K562 (cell line): Measurements from ENCODE around the gene LCLAT1. TPM values are rescaled to one million over a fixed set of nuclear protein-coding genes. Genes with fewer than 3 reads are reported as not detected.

ENCODE experiments used
- CCAR2 ChIP-seq: fragments of 200-400 bp; formaldehyde crosslinking; IDR thresholded peaks from 2 replicates; pipeline ENCODE4 v1.6.1; 2017; ENCODE audit warnings: mild to moderate bottlenecking, low read depth, low read length
- CTCF ChIP-seq, 3 experiments: IDR thresholded peaks in 2 of 3; conservative IDR thresholded peaks in 1 of 3; 2 replicates each; pipeline ENCODE4 v1.5.1; 2011 to 2012; ENCODE audit warnings: low read length in 3 of 3, mild to moderate bottlenecking in 3 of 3, control low read depth in 2 of 3, improper control_type of control experiment in 1 of 3, inconsistent platforms in 1 of 3, low read depth in 1 of 3, mixed read lengths in 1 of 3, moderate library complexity in 1 of 3; ENCODE audit not compliant: insufficient read depth in 2 of 3
- DNMT1 ChIP-seq: fragments of 450-650 bp; IDR thresholded peaks from 2 replicates; pipeline ENCODE4 v1.6.1; 2016; ENCODE audit warnings: antibody characterized with exemption, mild to moderate bottlenecking
- EGR1 ChIP-seq: fragments of 450-650 bp; conservative IDR thresholded peaks from 2 replicates; pipeline ENCODE4 v1.6.1; 2017; ENCODE audit warnings: mild to moderate bottlenecking
- GTF2B ChIP-seq: IDR thresholded peaks from 2 replicates; pipeline ENCODE4 v1.6.1; 2011; ENCODE audit not compliant: insufficient read length; ENCODE audit errors: extremely low read depth
- HEY1 ChIP-seq: fragments of 250-450 bp; sonication (Bioruptor Pico); IDR thresholded peaks from 2 replicates; pipeline ENCODE4 v1.5.0; 2020; ENCODE audit warnings: mild to moderate bottlenecking, moderate library complexity, borderline replicate concordance
- KLF16 ChIP-seq: IDR thresholded peaks from 2 replicates; pipeline ENCODE4 v1.6.1; 2016; ENCODE audit warnings: antibody characterized with exemption
- MECOM ChIP-seq: fragments of 250-450 bp; sonication (Bioruptor Pico); IDR thresholded peaks from 2 replicates; pipeline ENCODE4 v1.8.0; 2022; ENCODE audit warnings: inconsistent platforms
- MEF2D ChIP-seq: conservative IDR thresholded peaks from 2 replicates; pipeline ENCODE4 v1.6.1; 2016; ENCODE audit warnings: low read depth, missing genetic modification characterization, missing compliant biosample characterization
- PCBP1 ChIP-seq: fragments of 200-400 bp; formaldehyde crosslinking; IDR thresholded peaks from 2 replicates; pipeline ENCODE4 v1.6.1; 2018; ENCODE audit warnings: mild to moderate bottlenecking, low read depth, low read length; ENCODE audit not compliant: poor library complexity, severe bottlenecking
- SMAD2 ChIP-seq: fragments of 150-350 bp; IDR thresholded peaks from 2 replicates; pipeline ENCODE4 v1.6.1; 2014; ENCODE audit warnings: low read depth, mild to moderate bottlenecking, low read length
- SMARCA5 ChIP-seq: fragments of 450-650 bp; IDR thresholded peaks from 2 replicates; pipeline ENCODE4 v1.6.1; 2016
- SNRNP70 ChIP-seq: fragments of 200-400 bp; formaldehyde crosslinking; optimal IDR thresholded peaks from 2 replicates; pipeline ENCODE3; 2017; ENCODE audit warnings: low read depth, low read length
- SP1 ChIP-seq: sonication (generic); formaldehyde crosslinking; IDR thresholded peaks from 2 replicates; pipeline ENCODE4 v1.8.1; 2022; ENCODE audit warnings: mild to moderate bottlenecking, missing genetic modification reagents
- TCFL5 ChIP-seq: fragments of 250-450 bp; sonication (Bioruptor Pico); conservative IDR thresholded peaks from 2 replicates; pipeline ENCODE4 v1.6.1; 2021; ENCODE audit warnings: mild to moderate bottlenecking, moderate library complexity, matching md5 sums
- ZBTB33 ChIP-seq: sonication (generic); formaldehyde crosslinking; IDR thresholded peaks from 2 replicates; pipeline ENCODE4 v1.8.1; 2023; ENCODE audit warnings: mild to moderate bottlenecking, missing genetic modification reagents
- ZBTB43 ChIP-seq: sonication (generic); formaldehyde crosslinking; IDR thresholded peaks from 2 replicates; pipeline ENCODE4 v1.8.0; 2023; ENCODE audit warnings: mild to moderate bottlenecking, missing genetic modification reagents
- ZBTB9 ChIP-seq: fragments of 450-650 bp; formaldehyde crosslinking; IDR thresholded peaks from 2 replicates; pipeline ENCODE4 v1.4.0; 2020; ENCODE audit warnings: mild to moderate bottlenecking, moderate library complexity
- ZFPM2 ChIP-seq: fragments of 250-450 bp; sonication (Bioruptor Pico); IDR thresholded peaks from 2 replicates; pipeline ENCODE4 v1.5.1; 2022; ENCODE audit warnings: mild to moderate bottlenecking
- ZNF12 ChIP-seq: sonication (generic); formaldehyde crosslinking; IDR thresholded peaks from 2 replicates; pipeline ENCODE4 v1.4.0; 2020; ENCODE audit warnings: mild to moderate bottlenecking, missing genetic modification reagents
- ZNF134 ChIP-seq: fragments of 250-450 bp; sonication (Bioruptor Pico); conservative IDR thresholded peaks from 2 replicates; pipeline ENCODE4 v1.4.0; 2020
- ZNF174 ChIP-seq: fragments of 250-450 bp; sonication (Bioruptor Pico); IDR thresholded peaks from 2 replicates; pipeline ENCODE4 v1.4.0; 2020; ENCODE audit warnings: mild to moderate bottlenecking
- ZNF239 ChIP-seq: fragments of 250-450 bp; sonication (Bioruptor Pico); IDR thresholded peaks from 2 replicates; pipeline ENCODE4 v1.4.0; 2020; ENCODE audit warnings: mild to moderate bottlenecking
- ZNF57 ChIP-seq: fragments of 450-650 bp; formaldehyde crosslinking; IDR thresholded peaks from 2 replicates; pipeline ENCODE4 v1.4.0; 2020; ENCODE audit warnings: mild to moderate bottlenecking, moderate library complexity
- polyA plus RNA-seq, 8 experiments: library from polyadenylated mRNA; depleted of rRNA in 4 of 8; stranded (reverse) in 5 of 8; unstranded in 3 of 8; fragments of >200 nt; fragmentation: Nextera tagmentation in 2 of 8; fragmentation: Illumina TruSeq in 1 of 8; extraction: Ambion mirVana in 2 of 8; extraction: Trizol in 1 of 8; gene quantifications; 2 replicates each; pipeline versions ENCODE4 v1.2.1 to v1.2.3, GENCODE V29; 2011 to 2014; ENCODE audit warnings: inconsistent platforms in 1 of 8, missing spikeins in 1 of 8
- total RNA-seq, 7 experiments: library from RNA; depleted of rRNA in 6 of 7; stranded (reverse); fragments of >200 nt in 6 of 7; fragmentation: Illumina TruSeq in 2 of 7; extraction: Trizol in 2 of 7; gene quantifications; 2 replicates each; pipeline versions ENCODE4 v1.2.1 to v1.2.3, GENCODE V29; 2011 to 2021; ENCODE audit warnings: low replicate concordance in 1 of 7

Gene LCLAT1
- total and polyA plus RNA-seq, 9 of the 15 experiments (the other 6 are each of a cell fraction or from before 2014, with no cell fraction given): 8.9 to 63.3 (median 25.4) TPM

GRCh38 chr2:30422444-30423040 is 24.5 kb upstream of the LCLAT1 start (continued):
- TF ChIP-seq CTCF (IDR thresholded peaks at IDR 0.05 in 2 of 3, conservative IDR thresholded peaks at IDR 0.05 in 1 of 3; ENCODE audit: insufficient read depth in 2 of 3, low read depth in 1 of 3, low read length in 3 of 3) (no peak), ZNF239 (no peak), DNMT1 (no peak), ZNF174 (CRISPR knock-in tag) (no peak), MEF2D (tag) (0 out of 2 replicates have a peak, but pooled peaks have one; percentile 54), GTF2B (no peak), ZBTB33 (CRISPR knock-in tag) (no peak), MECOM (CRISPR knock-in tag) (no peak), ZBTB9 (CRISPR knock-in tag) (no peak), SMARCA5 (no peak), CCAR2 (no peak), ZBTB43 (CRISPR knock-in tag) (no peak), SMAD2 (no peak), EGR1 (peak; percentile 88), HEY1 (CRISPR knock-in tag) (no peak), SNRNP70 (no peak), KLF16 (no peak), ZNF134 (CRISPR knock-in tag) (no peak), SP1 (no peak), ZNF57 (CRISPR knock-in tag) (no peak), ZFPM2 (CRISPR knock-in tag) (no peak), ZNF12 (CRISPR knock-in tag) (no peak), PCBP1 (no peak), TCFL5 (CRISPR knock-in tag) (no peak)
